Spleen (tissue), 7 donors: ENCODE results near the gene SIM2.

Source experiments
- POLR2A ChIP-seq, 3 donors: fragments of 450-650 bp; IDR thresholded peaks; one replicate each; pipeline ENCODE4 v1.5.1; 2017; ENCODE audit warnings: antibody characterized with exemption in 3 of 3, mild to moderate bottlenecking in 1 of 3
- POLR2AphosphoS5 ChIP-seq, 3 donors: sonication (generic); formaldehyde crosslinking; IDR thresholded peaks; one replicate each; pipeline ENCODE4 v1.5.1; 2017; ENCODE audit warnings: antibody characterized with exemption in 3 of 3
- TF ChIP-seq, protein P1 (sequence below), 11 experiments: fragments of 200-600 bp in 7 of 11; fragments of 450-650 bp in 4 of 11; sonication (generic) in 4 of 11; IDR thresholded peaks in 8 of 11; conservative IDR thresholded peaks in 3 of 11; 1 replicate in 7 of 11; 2 replicates in 4 of 11; pipeline versions ENCODE4 v1.4.0 to v1.8.0; 2016 to 2021; ENCODE audit warnings: antibody characterized with exemption in 11 of 11, inconsistent platforms in 4 of 11, mild to moderate bottlenecking in 1 of 11
- donor health status: DM: no; HTN: no; CAD: no; lungs with moderate emphysema.
- donor health status: DM: no; HTN: no; CAD: no.
- donor health status: DM: no; HTN: no; CAD: no.

DNA sequence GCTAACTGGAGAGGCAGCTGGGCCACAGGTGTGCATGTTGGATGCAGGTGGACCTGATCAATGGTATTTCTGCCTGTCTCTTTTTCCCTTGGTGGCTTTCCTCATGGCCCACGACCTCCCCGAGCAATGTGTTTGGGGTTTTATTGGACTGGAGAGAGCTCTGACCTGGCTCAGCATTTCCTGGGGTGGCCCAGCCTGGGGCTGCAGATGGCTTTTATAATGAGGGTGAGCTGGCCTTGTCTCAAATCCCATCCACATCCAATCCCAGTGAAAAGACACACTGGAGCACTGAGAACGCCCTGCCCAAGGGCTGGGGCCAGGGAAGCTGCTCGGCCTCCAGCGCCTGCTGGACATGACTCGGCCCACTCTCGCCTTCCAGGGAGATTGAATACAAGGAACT lies 44.1 kb downstream of the SIM2 start:
- TF ChIP-seq, protein P1, sequence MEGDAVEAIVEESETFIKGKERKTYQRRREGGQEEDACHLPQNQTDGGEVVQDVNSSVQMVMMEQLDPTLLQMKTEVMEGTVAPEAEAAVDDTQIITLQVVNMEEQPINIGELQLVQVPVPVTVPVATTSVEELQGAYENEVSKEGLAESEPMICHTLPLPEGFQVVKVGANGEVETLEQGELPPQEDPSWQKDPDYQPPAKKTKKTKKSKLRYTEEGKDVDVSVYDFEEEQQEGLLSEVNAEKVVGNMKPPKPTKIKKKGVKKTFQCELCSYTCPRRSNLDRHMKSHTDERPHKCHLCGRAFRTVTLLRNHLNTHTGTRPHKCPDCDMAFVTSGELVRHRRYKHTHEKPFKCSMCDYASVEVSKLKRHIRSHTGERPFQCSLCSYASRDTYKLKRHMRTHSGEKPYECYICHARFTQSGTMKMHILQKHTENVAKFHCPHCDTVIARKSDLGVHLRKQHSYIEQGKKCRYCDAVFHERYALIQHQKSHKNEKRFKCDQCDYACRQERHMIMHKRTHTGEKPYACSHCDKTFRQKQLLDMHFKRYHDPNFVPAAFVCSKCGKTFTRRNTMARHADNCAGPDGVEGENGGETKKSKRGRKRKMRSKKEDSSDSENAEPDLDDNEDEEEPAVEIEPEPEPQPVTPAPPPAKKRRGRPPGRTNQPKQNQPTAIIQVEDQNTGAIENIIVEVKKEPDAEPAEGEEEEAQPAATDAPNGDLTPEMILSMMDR (IDR thresholded peaks at IDR 0.05 in 8 of 11, conservative IDR thresholded peaks at IDR 0.05 in 3 of 11) = no peak
- TF ChIP-seq POLR2A (IDR thresholded peaks at IDR 0.05) (no peak), POLR2AphosphoS5 (IDR thresholded peaks at IDR 0.05) (no peak)
